Body of pancreas (tissue), 4 donors: ENCODE measurements around the gene GPR171. TPM values are rescaled to one million over a fixed set of nuclear protein-coding genes. Genes with fewer than 3 reads are reported as not detected.
A peak's percentile ranks its signal among the peaks of the same experiment; 100 is the strongest.

ENCODE experiments used
- ATAC-seq: fragments of 150-250 bp; one replicate; pipeline ENCODE4 v1.9.1; 2016
- DNase-seq, 4 donors: peaks; one replicate each; pipeline ENCODE4 v3.0.0-alpha.2; 2019
- H3K27ac ChIP-seq, 4 donors: fragments of 200-600 bp; sonication (generic); 1 replicate in 3 of 4; 2 replicates in 1 of 4; pipeline versions ENCODE4 v1.5.1 to v1.6.1; 2016 to 2019; ENCODE audit warnings: mild to moderate bottlenecking in 1 of 4, mixed read lengths in 1 of 4, moderate library complexity in 1 of 4
- H3K27me3 ChIP-seq, 2 donors: fragments of 200-600 bp; sonication (generic); one replicate each; pipeline ENCODE4 v1.6.0; 2016; ENCODE audit warnings: mild to moderate bottlenecking in 1 of 2
- H3K36me3 ChIP-seq, 2 donors: fragments of 200-600 bp; sonication (generic); replicated peaks in 1 of 2; 2 replicates each; pipeline ENCODE4 v1.5.1; 2016; ENCODE audit warnings: low read depth in 2 of 2; ENCODE audit not compliant: insufficient read depth in 1 of 2
- H3K4me1 ChIP-seq: fragments of 200-600 bp; sonication (generic); one replicate; pipeline ENCODE4 v1.6.0; 2016
- H3K4me3 ChIP-seq, 2 donors: fragments of 200-600 bp; sonication (generic); 1 replicate in 1 of 2; 2 replicates in 1 of 2; pipeline ENCODE4 v1.5.1; 2016 to 2019
- H3K9me3 ChIP-seq, 3 donors: fragments of 200-600 bp; sonication (generic); 1 replicate in 2 of 3; 2 replicates in 1 of 3; pipeline ENCODE4 v1.5.1; 2016
- POLR2A ChIP-seq, 3 donors: fragments of 450-650 bp; IDR thresholded peaks; one replicate each; pipeline ENCODE4 v1.6.1; 2016; ENCODE audit warnings: antibody characterized with exemption in 3 of 3, mild to moderate bottlenecking in 2 of 3
- WGBS, 2 donors: methylation state at CpG; one replicate each; pipeline ENCODE4 v1.1.5; 2017; 5-methylcytosine and 5-hydroxymethylcytosine counted together
- intact Hi-C: fragments of 100-400 bp; cut with DNase I; formaldehyde crosslinking; loops from one replicate; pipeline ENCODE4 v1.15.1; 2023
- total RNA-seq, 2 donors: library from RNA; depleted of rRNA; stranded (reverse); fragments of >200 nt; gene quantifications; one replicate each; pipeline ENCODE4 v1.1.0, GENCODE V29; 2016
- TF ChIP-seq, protein P1 (sequence below), 7 experiments: fragments of 450-650 bp in 4 of 7; fragments of 200-600 bp in 3 of 7; sonication (generic) in 3 of 7; IDR thresholded peaks; one replicate each; pipeline ENCODE4 v1.5.1; 2016 to 2019; ENCODE audit warnings: antibody characterized with exemption in 7 of 7

Gene GPR171
- total RNA-seq, 2 donors from 2014 or later, result 0.78 TPM; not detected in 1

DNA sequence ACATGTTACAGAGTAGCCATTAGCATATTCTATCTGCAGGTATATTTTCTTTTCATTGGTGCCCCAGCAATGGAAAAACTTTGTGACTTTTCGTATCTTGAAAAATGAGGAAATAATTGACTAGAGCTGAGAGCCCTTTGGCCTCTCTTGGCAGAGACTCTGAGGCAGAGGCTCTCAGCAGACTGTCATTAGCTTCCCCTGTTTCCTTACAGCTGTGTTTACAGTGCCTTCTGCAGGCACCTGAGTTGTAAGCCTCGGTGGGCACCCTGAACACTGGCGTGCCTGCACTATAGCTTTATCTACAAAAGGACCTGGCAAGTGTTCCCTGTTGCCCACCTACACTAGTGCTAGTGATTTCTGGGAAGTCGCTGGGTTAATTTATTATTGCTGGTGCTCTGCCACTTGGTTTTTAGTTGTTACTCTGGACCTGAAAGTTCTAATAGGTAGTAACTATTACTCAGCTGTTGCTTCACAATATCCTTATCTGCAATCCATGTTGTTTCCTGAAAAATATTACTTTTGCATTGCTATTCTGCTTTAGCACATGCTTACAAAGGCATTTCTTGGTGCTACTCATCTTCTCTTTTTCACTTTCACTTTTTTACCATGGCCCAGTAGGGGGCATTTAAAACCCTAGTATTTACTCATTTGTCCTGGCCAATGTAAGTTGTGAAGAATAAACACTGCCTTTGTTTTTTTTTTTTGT is 7.8 kb upstream of the GPR171 start:
- H3K27ac ChIP-seq, result no peak overlapping the region
- 12 to 21% methylated on average over 4 of the region's 4 CpGs for WGBS, 2 donors
- H3K4me3 ChIP-seq, result no peak overlapping the region
- H3K27me3 ChIP-seq, result no peaks in the 10 kb centered on the region
- no peaks in the 10 kb centered on the region for H3K36me3 ChIP-seq
- ATAC-seq, result peak; percentile 50
- peak in 2 of 4 donors; percentile 9 to 15 for DNase-seq
- intact Hi-C loops, result no loop called here
- H3K4me1 ChIP-seq, result peaks cover 10% of the 10 kb centered on the region
- no peak for TF ChIP-seq POLR2A (IDR thresholded peaks at IDR 0.05)
- TF ChIP-seq, protein P1, sequence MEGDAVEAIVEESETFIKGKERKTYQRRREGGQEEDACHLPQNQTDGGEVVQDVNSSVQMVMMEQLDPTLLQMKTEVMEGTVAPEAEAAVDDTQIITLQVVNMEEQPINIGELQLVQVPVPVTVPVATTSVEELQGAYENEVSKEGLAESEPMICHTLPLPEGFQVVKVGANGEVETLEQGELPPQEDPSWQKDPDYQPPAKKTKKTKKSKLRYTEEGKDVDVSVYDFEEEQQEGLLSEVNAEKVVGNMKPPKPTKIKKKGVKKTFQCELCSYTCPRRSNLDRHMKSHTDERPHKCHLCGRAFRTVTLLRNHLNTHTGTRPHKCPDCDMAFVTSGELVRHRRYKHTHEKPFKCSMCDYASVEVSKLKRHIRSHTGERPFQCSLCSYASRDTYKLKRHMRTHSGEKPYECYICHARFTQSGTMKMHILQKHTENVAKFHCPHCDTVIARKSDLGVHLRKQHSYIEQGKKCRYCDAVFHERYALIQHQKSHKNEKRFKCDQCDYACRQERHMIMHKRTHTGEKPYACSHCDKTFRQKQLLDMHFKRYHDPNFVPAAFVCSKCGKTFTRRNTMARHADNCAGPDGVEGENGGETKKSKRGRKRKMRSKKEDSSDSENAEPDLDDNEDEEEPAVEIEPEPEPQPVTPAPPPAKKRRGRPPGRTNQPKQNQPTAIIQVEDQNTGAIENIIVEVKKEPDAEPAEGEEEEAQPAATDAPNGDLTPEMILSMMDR (IDR thresholded peaks at IDR 0.05), result peak in 1 of 7 experiments; percentile 11
- H3K9me3 ChIP-seq, result no peaks in the 10 kb centered on the region

DNA sequence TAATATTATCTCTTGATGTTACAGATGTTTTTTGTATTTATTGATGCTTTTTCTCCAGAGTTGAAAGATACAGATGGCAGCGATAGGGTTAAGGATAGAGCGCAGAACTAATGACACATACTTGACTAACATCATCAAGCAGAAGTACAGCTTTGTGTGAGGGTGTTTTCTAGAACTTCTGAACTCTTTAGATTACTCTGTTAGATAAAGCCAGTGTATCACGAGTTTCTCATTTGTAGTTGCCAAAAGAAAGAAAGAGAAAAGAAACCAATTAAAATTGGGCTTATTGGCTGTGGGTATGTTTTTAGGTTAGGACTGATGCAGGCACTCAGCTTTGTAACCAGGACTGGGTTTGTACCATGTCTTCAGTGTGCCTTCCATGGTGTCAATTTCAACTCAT is 6.6 kb upstream of the GPR171 start:
- H3K4me3 ChIP-seq, result no peak overlapping the region
- H3K9me3 ChIP-seq, result no peaks in the 10 kb centered on the region
- H3K36me3 ChIP-seq, result no peaks in the 10 kb centered on the region
- H3K4me1 ChIP-seq, result peaks cover 10% of the 10 kb centered on the region
- no peak overlapping the region for H3K27ac ChIP-seq
- DNase-seq (no peak), ATAC-seq (no peak)
- intact Hi-C loops, result no loop called here
- TF ChIP-seq, protein P1 (IDR thresholded peaks at IDR 0.05), result no peak
- no peak for TF ChIP-seq POLR2A (IDR thresholded peaks at IDR 0.05)
- 89 to 93% methylated on average over 3 of the region's 3 CpGs for WGBS, 2 donors
- H3K27me3 ChIP-seq, result no peaks in the 10 kb centered on the region

DNA sequence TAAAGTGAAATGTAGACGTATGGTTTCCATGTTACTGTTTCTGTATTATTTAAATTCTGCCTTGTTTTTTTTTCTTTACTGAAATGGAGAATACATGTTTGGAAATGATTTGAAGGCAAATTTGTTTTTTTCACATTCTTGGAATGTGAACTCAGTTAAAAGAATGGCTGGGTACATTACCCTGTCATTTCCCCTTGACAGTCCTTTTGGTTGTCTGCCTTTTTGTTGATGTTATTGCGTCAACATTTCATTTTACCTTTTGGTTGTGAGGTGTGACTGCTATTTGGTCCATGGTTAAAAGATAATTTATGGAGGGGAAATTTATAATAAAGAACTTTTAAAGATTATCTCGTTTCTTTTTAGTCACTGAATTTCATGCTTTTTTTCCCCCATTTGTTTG is 3.2 kb upstream of the GPR171 start:
- Histone ChIP-seq H3K9me3 (no peaks in the 10 kb centered on the region), H3K27ac (no peak overlapping the region), H3K4me3 (no peak overlapping the region), H3K36me3 (no peaks in the 10 kb centered on the region), H3K4me1 (peaks cover 8% of the 10 kb centered on the region), H3K27me3 (no peaks in the 10 kb centered on the region)
- ATAC-seq (no peak), DNase-seq (no peak)
- intact Hi-C loops, result no loop called here
- no peak for TF ChIP-seq POLR2A (IDR thresholded peaks at IDR 0.05)
- TF ChIP-seq, protein P1 (IDR thresholded peaks at IDR 0.05), result no peak
- WGBS, 2 donors, result 64 to 81% methylated on average over 3 of the region's 3 CpGs

DNA sequence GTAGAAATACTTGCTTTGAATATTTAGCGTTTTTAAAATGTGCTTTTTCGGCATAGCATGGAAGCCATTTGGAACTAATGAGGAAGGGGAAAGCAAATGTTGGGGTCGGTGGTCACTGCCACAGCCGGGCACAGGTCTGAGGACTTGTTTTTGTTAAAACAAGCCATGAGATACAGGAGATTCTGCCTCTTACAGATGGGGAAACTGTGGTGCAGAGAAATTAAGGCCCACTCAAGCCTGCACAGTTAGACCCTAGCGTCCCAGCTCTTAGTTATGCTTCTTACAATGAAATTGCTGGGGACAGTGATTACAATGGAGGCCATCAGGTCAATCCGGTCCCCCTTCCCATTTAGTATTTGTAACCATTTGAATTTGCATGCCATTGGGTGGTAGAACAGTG is 2.5 kb upstream of the GPR171 start:
- intact Hi-C loops, result no loop called here
- DNase-seq (no peak), ATAC-seq (no peak)
- 86% methylated on average over 6 of the region's 6 CpGs for WGBS, 2 donors
- Histone ChIP-seq H3K27me3 (no peaks in the 10 kb centered on the region), H3K4me3 (no peak overlapping the region), H3K36me3 (no peaks in the 10 kb centered on the region), H3K9me3 (no peaks in the 10 kb centered on the region), H3K4me1 (peaks cover under 1% of the 10 kb centered on the region), H3K27ac (no peak overlapping the region)
- TF ChIP-seq, protein P1 (IDR thresholded peaks at IDR 0.05), result no peak
- no peak for TF ChIP-seq POLR2A (IDR thresholded peaks at IDR 0.05)
